HCT116 (cell line): ENCODE data around the gene MXRA8. TPM values are rescaled to one million over a fixed set of nuclear protein-coding genes. Genes with fewer than 3 reads are reported as not detected.

Source experiments
- ATAC-seq: fragments of 200-7000 bp; cut with Tn5 transposase; 2 replicates; pipeline ENCODE4 v1.9.1; 2020; ENCODE audit warnings: mild to moderate bottlenecking, moderate library complexity
- BruUV-seq: library from RNA; stranded (reverse); fragments of 400-500 nt; replicated peaks from 2 replicates; lab custom pipeline; 2021; lab: Mats Ljungman, UMichigan
- CTCF ChIA-PET: fragments of 300-600 bp; sonication (Branson Sonifier 250); formaldehyde crosslinking; loops from one replicate; lab custom pipeline; 2021; ENCODE audit warnings: antibody characterized with exemption; lab: Charles Lee
- POLR2A ChIA-PET: fragments of 300-600, 350-600 bp; sonication (Branson Sonifier 250); formaldehyde crosslinking; loops from one replicate; lab custom pipeline; 2021; ENCODE audit warnings: antibody characterized with exemption; lab: Charles Lee
- RAD21 ChIA-PET, 2 experiments: fragments of 300-600 bp; sonication (Branson Sonifier 250); formaldehyde crosslinking; loops; one replicate each; lab custom pipeline; 2023; ENCODE audit warnings: low total read pairs in 2 of 2; ENCODE audit not compliant: uncharacterized antibody in 2 of 2, unreplicated experiment in 2 of 2, low non-redundant PET in 1 of 2; lab: Charles Lee
- DNase-seq: peaks from one replicate; pipeline ENCODE4 v3.0.0-alpha.2; 2010; ENCODE audit warnings: low read depth, low spot score
- H2AFZ ChIP-seq: fragments of 200-600 bp; shearing (Covaris generic), sonication (generic); 2 replicates; pipeline ENCODE4 v1.6.1; 2017; ENCODE audit warnings: low read depth, mixed run types, mixed read lengths, antibody characterized with exemption, low read length; ENCODE audit not compliant: poor library complexity, severe bottlenecking
- H3K27ac ChIP-seq: 2 replicates; pipeline ENCODE4 v1.5.1; 2012; ENCODE audit warnings: low read depth, low read length
- H3K27me3 ChIP-seq: fragments of 200-600 bp; sonication (generic); 2 replicates; pipeline ENCODE4 v1.6.1; 2016; ENCODE audit warnings: mixed run types, low read length, mixed read lengths; ENCODE audit not compliant: insufficient read depth
- H3K36me3 ChIP-seq, 2 experiments: fragments of 200-500 bp in 1 of 2; fragments of 200-600 bp in 1 of 2; sonication (Bioruptor generic) in 1 of 2; sonication (generic) in 1 of 2; 2 replicates each; pipeline versions ENCODE4 v1.5.1 to v1.6.1; 2014 to 2016; ENCODE audit warnings: low read length in 2 of 2, inconsistent platforms in 1 of 2, mixed read lengths in 1 of 2, mixed run types in 1 of 2; ENCODE audit not compliant: insufficient read depth in 2 of 2, control insufficient read depth in 1 of 2
- H3K4me1 ChIP-seq, 2 experiments: fragments of 200-600 bp in 1 of 2; sonication (generic) in 1 of 2; 2 replicates each; pipeline versions ENCODE4 v1.5.1 to v1.6.1; 2012 to 2017; ENCODE audit warnings: low read length in 2 of 2, inconsistent platforms in 1 of 2, mild to moderate bottlenecking in 1 of 2, mixed read lengths in 1 of 2, mixed run types in 1 of 2, moderate library complexity in 1 of 2; ENCODE audit not compliant: insufficient read depth in 2 of 2, control insufficient read depth in 1 of 2
- H3K4me2 ChIP-seq: fragments of 200-600 bp; sonication (generic); 2 replicates; pipeline ENCODE4 v1.6.1; 2017; ENCODE audit warnings: mixed run types, low read length, mixed read lengths
- H3K4me3 ChIP-seq, 2 experiments: fragments of 200-600 bp in 1 of 2; sonication (generic) in 1 of 2; replicated peaks in 1 of 2; 2 replicates each; pipeline ENCODE4 v1.5.1; 2011 to 2016; ENCODE audit warnings: low read length in 2 of 2, control low read depth in 1 of 2, low read depth in 1 of 2, mild to moderate bottlenecking in 1 of 2, mixed read lengths in 1 of 2, mixed run types in 1 of 2
- H3K79me2 ChIP-seq: fragments of 200-600 bp; sonication (generic); 2 replicates; pipeline ENCODE4 v1.6.1; 2017; ENCODE audit warnings: mild to moderate bottlenecking, mixed run types, low read length, moderate library complexity, mixed read lengths; ENCODE audit not compliant: insufficient read depth
- H3K9ac ChIP-seq: fragments of 200-600 bp; sonication (generic); 2 replicates; pipeline ENCODE4 v1.6.1; 2016; ENCODE audit warnings: low read length, mixed read lengths
- H3K9me2 ChIP-seq: fragments of 200-600 bp; sonication (generic), shearing (Covaris generic); 2 replicates; pipeline ENCODE4 v1.6.1; 2017; ENCODE audit warnings: mixed run types, mild to moderate bottlenecking, moderate library complexity; ENCODE audit not compliant: insufficient read depth
- H3K9me3 ChIP-seq, 2 experiments: fragments of 200-500 bp in 1 of 2; fragments of 200-600 bp in 1 of 2; sonication (Bioruptor generic) in 1 of 2; sonication (generic) in 1 of 2; 2 replicates each; pipeline ENCODE4 v1.6.1; 2014 to 2017; ENCODE audit warnings: low read length in 2 of 2, mixed read lengths in 2 of 2, inconsistent platforms in 1 of 2, low read depth in 1 of 2, mild to moderate bottlenecking in 1 of 2, mixed run types in 1 of 2, moderate library complexity in 1 of 2; ENCODE audit not compliant: control insufficient read depth in 1 of 2, insufficient read depth in 1 of 2
- H4K20me1 ChIP-seq: fragments of 200-600 bp; sonication (generic), shearing (Covaris generic); 2 replicates; pipeline ENCODE4 v1.6.1; 2017; ENCODE audit warnings: mixed run types, mild to moderate bottlenecking, moderate library complexity; ENCODE audit not compliant: insufficient read depth
- CBX3 ChIP-seq: IDR thresholded peaks from 2 replicates; pipeline ENCODE4 v1.6.1; 2012; ENCODE audit warnings: low read depth
- ELF1 ChIP-seq: IDR thresholded peaks from 2 replicates; pipeline ENCODE4 v1.6.1; 2012; ENCODE audit warnings: low read depth, borderline replicate concordance
- FOSL1 ChIP-seq: IDR thresholded peaks from 2 replicates; pipeline ENCODE4 v1.6.1; 2012; ENCODE audit warnings: low read depth
- JUND ChIP-seq: IDR thresholded peaks from 2 replicates; pipeline ENCODE4 v1.6.1; 2012
- RAD21 ChIP-seq: IDR thresholded peaks from 2 replicates; pipeline ENCODE4 v1.6.1; 2012; ENCODE audit warnings: low read depth, mild to moderate bottlenecking
- SRF ChIP-seq: IDR thresholded peaks from 2 replicates; pipeline ENCODE4 v1.6.1; 2012; ENCODE audit warnings: low read depth
- TCF7L2 ChIP-seq: IDR thresholded peaks from 2 replicates; pipeline ENCODE4 v1.7.0; 2011; ENCODE audit warnings: borderline replicate concordance, inconsistent platforms; ENCODE audit not compliant: insufficient read depth, insufficient read length; ENCODE audit errors: extremely low read depth
- intact Hi-C: fragments of 100-400 bp; cut with micrococcal nuclease; formaldehyde crosslinking; loops from 2 replicates; pipeline ENCODE4 v1.10.0; 2022
- total RNA-seq: library from RNA; stranded (reverse); gene quantifications from one replicate; pipeline ENCODE4 v1.2.1, GENCODE V29; 2021; ENCODE audit not compliant: unreplicated experiment
- TF ChIP-seq, protein P1 (sequence below), 3 experiments: fragments of 200-600 bp in 1 of 3; sonication (generic) in 1 of 3; IDR thresholded peaks in 2 of 3; conservative IDR thresholded peaks in 1 of 3; 2 replicates each; pipeline ENCODE4 v1.5.1; 2012 to 2017; ENCODE audit warnings: low read depth in 2 of 3, low read length in 2 of 3, antibody characterized with exemption in 1 of 3, borderline replicate concordance in 1 of 3, control low read depth in 1 of 3, mild to moderate bottlenecking in 1 of 3, mixed read lengths in 1 of 3, mixed run types in 1 of 3, moderate library complexity in 1 of 3; ENCODE audit not compliant: insufficient read depth in 1 of 3

The MXRA8 gene
- total RNA-seq, 1 experiment from 2014 or later = 0.74 TPM

DNA sequence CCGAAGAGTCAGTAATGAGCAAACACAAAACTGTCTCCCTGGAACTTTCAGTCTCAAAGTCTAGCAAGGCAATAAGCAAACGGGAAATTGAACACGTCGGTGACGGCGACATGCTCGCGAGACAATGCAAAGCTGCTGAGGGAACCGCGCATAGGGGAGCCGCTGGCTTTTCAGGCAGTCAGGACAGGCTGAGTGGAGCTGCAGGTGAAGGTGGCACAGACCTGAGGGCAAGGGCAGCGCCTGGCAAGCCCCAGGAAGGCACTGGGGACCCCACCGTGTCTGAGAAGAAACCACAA is 38.8 kb downstream of the MXRA8 start:
- POLR2A ChIA-PET = no interaction called here
- H3K27me3 ChIP-seq = no peaks in the 10 kb centered on the region
- H3K9ac ChIP-seq = no peak overlapping the region
- H3K4me2 ChIP-seq = no peak overlapping the region
- peaks cover 88% of the 10 kb centered on the region for H3K79me2 ChIP-seq
- DNase-seq = no peak
- TF ChIP-seq TCF7L2 = no peak
- no peak for TF ChIP-seq RAD21
- TF ChIP-seq JUND = no peak
- TF ChIP-seq ELF1 = no peak
- TF ChIP-seq CBX3 = no peak
- TF ChIP-seq, protein P1, sequence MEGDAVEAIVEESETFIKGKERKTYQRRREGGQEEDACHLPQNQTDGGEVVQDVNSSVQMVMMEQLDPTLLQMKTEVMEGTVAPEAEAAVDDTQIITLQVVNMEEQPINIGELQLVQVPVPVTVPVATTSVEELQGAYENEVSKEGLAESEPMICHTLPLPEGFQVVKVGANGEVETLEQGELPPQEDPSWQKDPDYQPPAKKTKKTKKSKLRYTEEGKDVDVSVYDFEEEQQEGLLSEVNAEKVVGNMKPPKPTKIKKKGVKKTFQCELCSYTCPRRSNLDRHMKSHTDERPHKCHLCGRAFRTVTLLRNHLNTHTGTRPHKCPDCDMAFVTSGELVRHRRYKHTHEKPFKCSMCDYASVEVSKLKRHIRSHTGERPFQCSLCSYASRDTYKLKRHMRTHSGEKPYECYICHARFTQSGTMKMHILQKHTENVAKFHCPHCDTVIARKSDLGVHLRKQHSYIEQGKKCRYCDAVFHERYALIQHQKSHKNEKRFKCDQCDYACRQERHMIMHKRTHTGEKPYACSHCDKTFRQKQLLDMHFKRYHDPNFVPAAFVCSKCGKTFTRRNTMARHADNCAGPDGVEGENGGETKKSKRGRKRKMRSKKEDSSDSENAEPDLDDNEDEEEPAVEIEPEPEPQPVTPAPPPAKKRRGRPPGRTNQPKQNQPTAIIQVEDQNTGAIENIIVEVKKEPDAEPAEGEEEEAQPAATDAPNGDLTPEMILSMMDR (IDR thresholded peaks at IDR 0.05 in 2 of 3, conservative IDR thresholded peaks at IDR 0.05 in 1 of 3; ENCODE audit: borderline replicate concordance in 1 of 3, insufficient read depth in 1 of 3, low read depth in 2 of 3, low read length in 2 of 3) = no peak
- TF ChIP-seq SRF = no peak
- no peak for TF ChIP-seq FOSL1
- TF ChIP-seq, all 23 proteins: peak for 0
- intact Hi-C loops = no loop called here
- no TSS peak for BruUV-seq
- ChIA-PET RAD21 (no interaction called here), CTCF (no interaction called here)
- no peak for ATAC-seq
- H3K9me2 ChIP-seq = no peaks in the 10 kb centered on the region
- no peak overlapping the region for H3K4me3 ChIP-seq
- no peaks in the 10 kb centered on the region for H3K9me3 ChIP-seq
- peaks cover 10% of the 10 kb centered on the region; the same call in 1 of the 2 replicates for H4K20me1 ChIP-seq
- H3K4me1 ChIP-seq = peaks cover 27 to 54% of the 10 kb centered on the region in 2 experiments
- H3K36me3 ChIP-seq = peaks cover 9 to 21% of the 10 kb centered on the region in 2 experiments; a peak in 2 of 4 replicates
- H3K27ac ChIP-seq = peak overlapping the region; percentile 47
- H2AFZ ChIP-seq = no peak overlapping the region
